ENCODE data around the gene NOD1. TPM values are rescaled to one million over a fixed set of nuclear protein-coding genes. Genes with fewer than 3 reads are reported as not detected.

NOD1 gene
- total RNA-seq, 1 donor, result 7.5 TPM

DNA sequence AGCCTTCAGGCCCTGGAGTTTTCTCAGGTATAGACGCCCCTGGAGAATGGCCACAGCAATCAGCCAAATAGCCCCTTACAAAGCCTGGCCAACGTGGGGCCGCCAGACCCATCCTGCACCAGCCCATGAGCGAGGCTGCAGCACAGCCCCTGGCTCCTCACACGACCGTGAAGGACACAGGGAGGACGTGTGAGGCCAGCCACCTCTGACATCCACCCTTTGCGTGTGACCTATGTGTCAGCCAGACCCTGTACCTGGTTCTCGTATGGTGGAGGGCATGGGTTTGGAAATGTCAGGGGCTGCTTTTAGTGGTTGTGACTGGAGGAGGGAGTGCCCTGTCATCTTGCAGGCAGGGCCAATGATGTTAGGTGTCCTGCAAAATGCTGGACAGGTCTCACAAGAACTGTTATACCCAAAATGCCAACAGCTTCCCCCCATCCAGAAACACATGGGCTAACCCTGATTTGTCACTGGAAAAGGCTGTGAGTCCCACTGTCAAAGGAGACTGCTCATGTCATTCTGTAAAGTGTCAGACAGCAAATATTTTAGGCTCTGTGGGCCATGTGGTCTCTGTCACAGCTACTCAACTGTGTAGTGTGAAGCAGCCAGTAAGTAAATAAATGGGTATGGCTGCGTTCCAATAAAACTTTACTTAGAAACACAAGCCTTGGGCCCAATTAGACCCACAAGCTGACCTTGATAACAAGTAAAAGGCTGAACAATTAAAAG, 30.0 kb downstream of the NOD1 start:
- H3K4me3 ChIP-seq (ENCODE audit: low read depth, low read length), result no peak overlapping the region
- DNase-seq (ENCODE audit: low read depth), result no peak
- TF ChIP-seq, protein P1, sequence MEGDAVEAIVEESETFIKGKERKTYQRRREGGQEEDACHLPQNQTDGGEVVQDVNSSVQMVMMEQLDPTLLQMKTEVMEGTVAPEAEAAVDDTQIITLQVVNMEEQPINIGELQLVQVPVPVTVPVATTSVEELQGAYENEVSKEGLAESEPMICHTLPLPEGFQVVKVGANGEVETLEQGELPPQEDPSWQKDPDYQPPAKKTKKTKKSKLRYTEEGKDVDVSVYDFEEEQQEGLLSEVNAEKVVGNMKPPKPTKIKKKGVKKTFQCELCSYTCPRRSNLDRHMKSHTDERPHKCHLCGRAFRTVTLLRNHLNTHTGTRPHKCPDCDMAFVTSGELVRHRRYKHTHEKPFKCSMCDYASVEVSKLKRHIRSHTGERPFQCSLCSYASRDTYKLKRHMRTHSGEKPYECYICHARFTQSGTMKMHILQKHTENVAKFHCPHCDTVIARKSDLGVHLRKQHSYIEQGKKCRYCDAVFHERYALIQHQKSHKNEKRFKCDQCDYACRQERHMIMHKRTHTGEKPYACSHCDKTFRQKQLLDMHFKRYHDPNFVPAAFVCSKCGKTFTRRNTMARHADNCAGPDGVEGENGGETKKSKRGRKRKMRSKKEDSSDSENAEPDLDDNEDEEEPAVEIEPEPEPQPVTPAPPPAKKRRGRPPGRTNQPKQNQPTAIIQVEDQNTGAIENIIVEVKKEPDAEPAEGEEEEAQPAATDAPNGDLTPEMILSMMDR (IDR thresholded peaks at IDR 0.05; ENCODE audit: insufficient read depth, low read length), result no peak

DNA sequence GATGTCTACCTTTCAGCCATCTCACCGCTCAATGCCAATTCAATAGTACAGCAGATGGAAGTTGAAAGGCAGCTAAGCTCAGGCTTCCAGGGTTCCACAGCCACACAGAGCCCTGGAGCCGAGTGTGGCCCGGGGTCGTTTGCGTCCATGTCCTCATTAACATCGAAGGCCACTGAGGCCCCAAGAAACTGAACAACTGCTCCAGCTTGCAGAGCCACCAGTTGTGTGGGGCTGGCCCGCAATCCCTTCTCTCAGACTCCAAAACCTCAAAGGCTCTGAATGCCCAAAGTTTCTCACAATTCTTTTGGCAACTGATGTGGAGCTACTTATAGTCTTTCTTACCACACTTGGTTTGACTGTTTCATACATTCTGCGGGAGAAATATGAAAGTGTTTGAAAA, 31.1 kb downstream of the NOD1 start:
- no peak overlapping the region for H3K4me3 ChIP-seq (ENCODE audit: low read depth, low read length)
- TF ChIP-seq, protein P1 (IDR thresholded peaks at IDR 0.05; ENCODE audit: insufficient read depth, low read length), result no peak
- no peak for DNase-seq (ENCODE audit: low read depth)

DNA sequence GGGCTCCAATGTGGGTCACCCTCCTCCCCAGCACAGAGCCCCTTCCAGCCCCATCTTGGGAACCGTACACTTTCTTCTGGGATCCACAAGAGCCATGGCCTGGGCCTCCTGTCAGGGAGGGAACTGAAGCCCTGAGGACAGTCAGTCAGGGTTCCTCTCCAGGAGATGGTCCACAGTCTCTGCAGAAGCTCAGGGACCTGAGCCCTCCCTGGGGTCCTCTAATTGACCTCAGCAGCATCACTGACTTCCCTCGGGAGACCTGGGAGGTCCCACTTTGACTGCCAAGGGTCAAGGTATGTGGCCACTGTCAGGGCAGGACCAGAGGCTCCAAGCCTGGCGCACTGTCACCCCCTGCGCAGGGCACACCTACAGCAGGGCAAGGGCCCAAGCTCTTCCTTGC, 32.3 kb downstream of the NOD1 start:
- H3K4me3 ChIP-seq (ENCODE audit: low read depth, low read length), result no peak overlapping the region
- TF ChIP-seq, protein P1 (IDR thresholded peaks at IDR 0.05; ENCODE audit: insufficient read depth, low read length), result no peak
- no peak for DNase-seq (ENCODE audit: low read depth)

DNA sequence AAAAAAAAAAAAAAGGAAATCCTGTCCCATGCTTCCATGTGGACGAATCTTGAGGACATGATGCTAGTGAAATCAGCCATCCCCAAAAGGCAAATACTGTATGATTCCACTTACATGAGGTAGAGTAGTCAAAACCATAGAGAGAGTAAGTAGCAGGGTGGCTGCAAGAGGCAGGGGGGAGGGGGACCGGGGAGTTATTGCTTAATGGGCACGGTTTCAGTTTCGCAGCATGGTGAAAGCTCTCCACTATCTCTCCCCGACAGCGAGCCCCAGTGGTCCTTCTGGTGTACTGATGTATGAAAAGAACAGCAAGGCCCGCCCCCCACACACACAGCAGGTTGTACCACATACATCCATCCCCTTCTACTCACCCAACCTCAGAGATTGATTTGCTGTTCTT, 32.8 kb downstream of the NOD1 start:
- TF ChIP-seq, protein P1 (IDR thresholded peaks at IDR 0.05; ENCODE audit: insufficient read depth, low read length), result peak; percentile 40
- H3K4me3 ChIP-seq (ENCODE audit: low read depth, low read length), result no peak overlapping the region
- DNase-seq (ENCODE audit: low read depth), result peak; percentile 66

DNA sequence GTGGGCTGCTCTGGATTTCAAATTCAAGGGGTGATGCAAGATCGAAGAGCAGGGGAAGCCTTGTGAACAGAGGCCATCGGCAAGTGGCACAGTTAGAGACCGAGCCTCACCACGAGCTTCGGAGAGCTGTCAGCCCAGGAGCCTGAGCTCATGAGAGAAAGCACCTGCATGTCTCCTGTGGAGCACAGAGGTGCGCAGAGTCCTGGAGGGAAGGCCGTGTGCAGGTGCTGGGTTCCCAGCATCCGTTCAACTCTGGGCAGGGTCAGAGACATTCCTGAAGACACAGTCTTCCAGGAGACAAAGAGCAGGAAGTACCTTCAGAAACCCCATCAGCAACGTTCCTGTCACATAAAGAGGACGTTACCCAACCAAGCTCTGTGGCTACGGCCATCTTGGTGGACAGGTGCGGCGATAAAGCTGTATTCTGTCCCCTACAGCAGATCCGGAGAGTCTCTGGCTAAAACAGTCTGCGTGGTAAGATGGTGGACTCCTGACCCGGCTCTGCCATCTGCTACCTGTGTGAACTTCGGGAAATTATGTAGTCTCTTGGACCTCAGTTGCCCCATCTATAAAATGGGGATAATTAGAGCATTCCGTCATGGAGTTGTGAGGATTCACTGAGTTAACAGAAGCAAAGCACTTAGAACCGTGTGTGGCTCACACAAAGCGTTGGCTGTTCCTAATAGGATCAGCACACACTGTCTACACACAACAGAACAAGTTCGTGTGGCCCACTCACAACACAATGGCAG, 40.6 kb downstream of the NOD1 start:
- no peak for DNase-seq (ENCODE audit: low read depth)
- TF ChIP-seq, protein P1 (IDR thresholded peaks at IDR 0.05; ENCODE audit: insufficient read depth, low read length), result no peak
- H3K4me3 ChIP-seq (ENCODE audit: low read depth, low read length), result no peak overlapping the region

DNA sequence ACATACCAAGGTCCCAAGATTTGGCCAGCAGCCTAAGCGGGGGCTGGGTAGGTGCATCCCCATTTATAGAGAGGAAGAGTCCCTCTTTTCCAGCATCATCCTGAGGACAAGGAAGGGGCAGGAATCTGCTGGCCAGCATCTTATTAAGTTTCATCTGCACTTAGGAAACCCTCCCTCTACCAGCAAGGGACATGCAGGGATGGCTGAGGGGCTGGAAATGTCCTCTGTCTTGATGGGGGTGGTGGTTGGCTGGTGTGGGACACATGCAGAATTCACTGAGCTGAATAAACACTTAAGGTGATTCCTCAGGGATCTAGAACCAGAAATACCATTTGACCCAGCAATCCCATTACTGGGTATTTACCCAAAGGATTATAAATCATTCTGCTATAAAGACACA, 42.1 kb downstream of the NOD1 start:
- DNase-seq (ENCODE audit: low read depth), result no peak
- TF ChIP-seq, protein P1 (IDR thresholded peaks at IDR 0.05; ENCODE audit: insufficient read depth, low read length), result no peak
- no peak overlapping the region for H3K4me3 ChIP-seq (ENCODE audit: low read depth, low read length)

All from fibroblast of the aortic adventitia (primary cell).